GM19240 (cell line): Measurements from ENCODE around the gene RGS14.
"Not testable (repeated sequence)": the region's sequence is repeated elsewhere in the genome, so short reads cannot be mapped to it uniquely, and the experiment has no call there.

Experiments used
- DNase-seq: peaks from one replicate; pipeline ENCODE4 v3.0.0; 2011; ENCODE audit warnings: low spot score; ENCODE audit not compliant: insufficient read length

The RGS14 gene

DNA sequence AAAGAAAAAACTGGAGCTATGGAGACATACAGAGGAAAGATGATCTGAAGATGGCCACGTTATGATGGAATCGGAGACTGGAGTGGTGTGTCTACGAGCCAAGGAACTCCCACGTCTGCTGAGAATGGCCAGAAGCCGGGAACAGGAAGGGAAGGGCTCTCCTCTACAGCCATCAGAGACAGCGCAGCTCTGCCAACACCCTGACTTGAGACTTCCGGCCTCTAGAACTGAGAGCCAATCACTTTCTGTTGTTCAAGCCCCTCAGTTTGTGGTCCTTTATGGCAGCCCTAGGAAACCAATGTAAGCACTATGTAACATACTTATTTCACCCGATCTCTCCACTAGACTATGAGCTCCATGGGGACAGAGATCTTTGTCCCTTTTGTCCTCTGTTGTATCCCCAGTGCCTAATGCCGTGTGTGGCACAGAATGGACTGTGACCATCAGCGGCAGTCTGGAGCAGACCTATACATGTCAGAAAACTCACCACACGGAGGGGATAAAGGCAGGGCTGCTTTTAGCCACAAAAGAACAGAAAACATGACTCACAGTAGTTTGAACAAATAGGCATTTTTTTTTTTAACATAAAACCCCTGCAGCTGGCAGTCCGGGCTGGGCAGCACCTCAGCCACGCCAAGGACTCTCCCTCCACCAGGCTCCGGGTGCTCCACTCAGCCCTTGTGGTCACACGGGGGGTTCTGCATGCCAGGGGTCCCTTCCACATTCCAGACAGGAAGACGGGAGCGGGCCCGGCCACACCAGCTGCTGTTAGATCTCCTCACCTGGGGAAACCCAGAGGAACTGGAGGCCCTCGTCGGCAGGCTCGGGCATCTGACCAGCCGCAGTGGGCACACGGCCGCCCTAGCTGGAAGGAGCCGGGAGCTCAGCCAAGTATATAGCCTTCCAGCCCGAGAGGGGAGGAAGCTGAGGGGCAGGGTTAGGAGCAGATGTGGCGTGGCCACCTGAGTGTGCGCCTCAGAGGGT, 29.9 kb upstream of the RGS14 start:
- no peak for DNase-seq

DNA sequence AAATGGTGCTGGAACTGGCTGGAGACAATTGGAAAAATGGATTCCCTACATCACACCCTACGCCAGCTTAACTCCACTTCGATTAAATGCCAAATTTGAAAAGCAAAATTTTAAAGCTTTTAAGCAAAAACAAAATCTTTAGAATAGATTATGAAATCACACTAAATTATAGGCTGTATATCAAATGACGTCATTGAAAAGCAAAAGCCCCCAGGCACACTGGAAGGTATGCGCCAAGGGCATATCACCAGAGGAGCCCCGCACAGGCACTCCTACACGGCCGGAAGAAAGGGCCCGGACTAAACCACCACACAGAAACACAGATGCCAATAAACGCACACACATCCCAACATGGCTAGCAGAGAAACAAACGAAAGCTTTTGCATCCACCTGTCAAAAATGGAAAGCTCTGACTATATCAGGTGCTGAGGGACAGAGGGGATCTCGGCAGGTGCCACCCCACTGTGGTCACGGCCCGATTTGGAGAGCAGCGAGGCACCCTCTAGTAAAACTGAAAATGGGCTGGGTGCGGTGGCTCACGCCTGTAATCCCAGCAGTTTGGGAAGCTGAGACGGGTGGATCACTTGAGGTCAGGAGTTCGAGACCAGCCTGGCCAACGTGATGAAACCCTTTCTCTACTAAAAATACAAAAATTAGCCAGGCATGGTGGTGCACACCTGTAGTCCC, 29.0 kb upstream of the RGS14 start:
- DNase-seq = no peak

DNA sequence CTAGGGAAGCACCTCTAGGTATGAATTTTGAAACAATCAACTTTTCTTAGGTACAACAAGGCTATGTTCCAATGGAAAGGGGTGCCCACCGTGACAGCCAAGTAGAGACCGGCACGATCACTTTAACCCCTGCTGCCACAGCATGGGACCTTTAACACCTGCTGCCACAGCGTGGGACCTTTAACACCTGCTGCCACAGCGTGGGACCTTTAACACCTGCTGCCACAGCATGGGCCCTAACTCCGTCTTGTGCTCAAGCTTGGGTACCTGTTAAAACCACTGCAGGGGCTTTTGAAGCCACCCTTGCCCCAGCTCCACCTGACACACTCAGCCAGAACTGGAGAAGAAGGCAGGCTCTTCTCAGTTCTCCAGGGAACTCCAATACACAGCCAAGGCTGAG, 27.8 kb upstream of the RGS14 start:
- no peak for DNase-seq

DNA sequence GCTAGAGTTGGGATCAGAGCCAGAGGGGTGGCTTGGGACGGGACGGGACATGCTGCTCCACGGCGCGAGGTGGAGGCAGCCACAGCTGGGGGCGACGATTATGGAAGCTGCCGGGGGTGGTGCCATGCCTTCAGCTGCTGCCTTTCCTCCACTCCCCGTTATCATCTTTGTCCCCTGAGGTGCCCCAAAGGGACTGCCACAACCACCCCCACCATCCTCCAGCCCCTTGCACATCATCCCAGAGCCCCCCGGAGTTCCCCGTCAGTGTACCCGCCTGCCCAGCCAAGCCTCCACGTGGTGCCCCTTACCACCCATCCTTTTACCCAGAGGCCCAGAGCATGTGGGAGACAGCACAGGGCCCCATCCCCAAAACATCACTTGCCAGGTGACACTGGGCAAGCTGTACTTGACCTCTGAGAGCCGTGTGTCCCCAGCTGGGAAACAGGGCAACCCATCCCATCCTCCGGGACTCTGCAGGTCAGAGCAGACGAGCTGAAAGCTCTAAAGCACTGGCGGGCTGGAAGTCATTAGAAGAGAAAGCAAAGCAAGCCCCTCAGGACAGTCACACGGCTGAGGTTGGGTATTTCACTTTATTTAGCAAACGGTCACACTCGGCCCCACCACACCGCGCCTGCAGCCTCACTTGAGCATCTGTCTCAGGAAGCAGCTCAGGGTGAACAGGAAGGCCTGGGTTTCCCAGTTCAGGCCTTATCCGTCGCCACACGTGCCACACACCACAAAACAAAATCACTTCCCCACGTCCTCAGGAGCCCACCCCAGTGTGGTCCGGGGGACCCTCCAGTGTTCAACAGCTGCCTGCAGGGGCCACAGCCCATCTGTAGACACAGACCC, 26.5 kb upstream of the RGS14 start:
- no peak for DNase-seq

DNA sequence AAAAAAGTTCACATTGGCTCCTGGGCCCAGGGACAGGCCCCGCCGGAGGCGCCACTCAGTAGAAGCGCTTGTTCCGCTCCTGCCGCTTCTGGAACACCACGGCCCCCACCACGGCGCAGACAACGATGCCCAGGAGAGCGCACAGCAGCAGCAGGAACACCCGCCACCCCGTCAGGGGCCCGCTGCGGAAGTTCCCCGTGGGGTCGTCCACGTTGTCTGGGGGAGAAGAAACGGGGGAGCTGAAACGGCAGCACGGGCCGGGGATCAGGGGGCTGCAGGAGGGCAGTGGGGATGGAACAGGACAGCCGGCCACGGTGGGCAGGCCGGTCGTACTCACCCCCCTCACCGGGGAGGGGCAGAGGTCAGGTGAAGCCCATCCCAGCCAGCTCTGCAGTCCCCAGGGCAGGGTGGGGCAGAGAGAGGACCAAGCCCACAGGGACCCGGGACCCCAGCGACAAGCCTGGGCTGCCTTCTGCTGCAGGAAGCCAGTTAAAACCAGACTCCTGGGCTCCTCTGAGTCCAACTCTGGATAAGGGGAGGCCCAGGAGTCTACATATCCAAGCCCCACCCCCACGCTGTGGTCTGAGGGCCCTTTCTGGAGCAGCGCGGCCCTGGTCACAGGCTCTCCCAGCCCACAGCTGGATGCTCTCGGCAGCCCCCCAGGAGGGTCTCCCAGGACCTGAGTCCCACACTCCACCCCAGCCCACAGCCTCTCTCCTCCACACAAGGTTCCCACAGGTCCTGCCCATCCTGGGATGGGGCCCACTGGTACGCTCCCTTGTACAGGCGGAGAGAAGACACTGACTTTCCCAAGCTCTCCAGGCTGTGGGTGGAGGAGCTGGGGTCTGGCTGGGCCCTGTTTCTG, 25.5 kb upstream of the RGS14 start:
- DNase-seq = no peak

DNA sequence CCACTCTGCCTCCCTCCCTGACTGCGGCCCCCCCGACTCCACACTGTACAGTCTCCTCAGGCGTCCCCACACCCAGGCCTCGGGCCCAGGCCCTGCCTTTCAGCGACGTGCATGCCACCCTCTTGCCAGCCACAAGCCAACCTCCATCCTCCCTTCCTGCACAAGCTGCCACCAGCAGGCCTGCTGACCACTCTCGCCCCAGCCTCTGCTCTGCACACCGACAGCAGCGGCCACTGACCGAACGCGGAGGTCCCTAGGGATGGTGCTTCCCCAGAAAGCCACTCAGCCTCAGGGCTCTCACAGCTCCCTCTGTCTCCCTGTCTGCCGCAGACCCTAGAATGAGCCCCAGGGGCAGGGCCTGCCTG, 24.8 kb upstream of the RGS14 start:
- no peak for DNase-seq

DNA sequence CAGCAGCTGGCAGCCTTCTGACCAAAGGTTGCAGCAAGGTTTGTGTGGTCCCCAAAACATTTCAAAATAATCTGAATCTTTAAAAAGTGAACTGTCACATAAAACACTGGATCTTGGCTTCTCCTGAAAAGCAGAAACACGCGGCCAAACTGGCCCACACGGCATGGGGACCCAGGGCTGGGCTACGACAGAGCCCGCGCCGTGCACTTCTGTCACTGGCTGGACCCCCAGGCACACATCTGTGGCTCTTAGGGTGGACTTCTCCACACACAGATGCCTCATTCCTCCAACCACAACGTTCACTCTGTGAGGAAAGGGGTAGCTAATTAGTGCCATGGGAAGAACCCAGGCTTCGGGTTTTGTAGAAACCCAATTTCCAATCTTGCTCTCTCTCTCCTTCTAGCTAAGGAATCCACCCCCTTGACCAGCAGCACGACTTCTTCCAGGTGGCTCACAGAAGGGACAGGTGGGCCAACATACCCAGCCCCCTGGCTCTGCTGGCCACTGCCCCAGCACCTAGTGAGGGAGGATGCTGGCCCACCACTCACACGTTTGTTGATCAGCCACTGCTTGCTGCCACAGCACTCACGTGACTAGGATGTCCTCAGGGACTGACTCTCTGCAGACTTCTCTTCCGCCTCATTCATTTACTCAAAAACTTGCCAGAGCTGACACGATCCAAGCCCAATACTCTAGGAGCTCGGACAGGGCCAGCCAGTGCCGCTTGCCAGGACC, 24.1 kb upstream of the RGS14 start:
- DNase-seq = no peak

DNA sequence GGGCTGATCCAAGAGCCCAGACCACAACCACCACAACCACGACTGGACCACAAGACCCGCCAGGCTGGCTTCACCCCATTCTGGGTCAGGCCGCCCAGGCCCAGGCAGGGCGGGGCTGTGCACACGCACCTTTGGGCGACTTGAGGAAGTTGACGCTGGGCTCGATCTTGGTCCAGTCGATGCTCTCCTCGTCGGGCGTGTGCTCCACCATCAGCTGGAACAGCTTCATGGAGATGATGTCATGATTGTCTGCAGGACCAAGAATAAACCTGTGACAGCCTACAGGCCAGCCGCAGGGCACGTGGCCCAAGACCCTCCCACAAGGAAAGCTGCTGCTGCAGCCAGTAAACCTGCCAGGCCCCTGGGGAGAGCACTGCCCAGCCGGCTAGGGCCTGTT, 23.6 kb upstream of the RGS14 start:
- DNase-seq = no peak

DNA sequence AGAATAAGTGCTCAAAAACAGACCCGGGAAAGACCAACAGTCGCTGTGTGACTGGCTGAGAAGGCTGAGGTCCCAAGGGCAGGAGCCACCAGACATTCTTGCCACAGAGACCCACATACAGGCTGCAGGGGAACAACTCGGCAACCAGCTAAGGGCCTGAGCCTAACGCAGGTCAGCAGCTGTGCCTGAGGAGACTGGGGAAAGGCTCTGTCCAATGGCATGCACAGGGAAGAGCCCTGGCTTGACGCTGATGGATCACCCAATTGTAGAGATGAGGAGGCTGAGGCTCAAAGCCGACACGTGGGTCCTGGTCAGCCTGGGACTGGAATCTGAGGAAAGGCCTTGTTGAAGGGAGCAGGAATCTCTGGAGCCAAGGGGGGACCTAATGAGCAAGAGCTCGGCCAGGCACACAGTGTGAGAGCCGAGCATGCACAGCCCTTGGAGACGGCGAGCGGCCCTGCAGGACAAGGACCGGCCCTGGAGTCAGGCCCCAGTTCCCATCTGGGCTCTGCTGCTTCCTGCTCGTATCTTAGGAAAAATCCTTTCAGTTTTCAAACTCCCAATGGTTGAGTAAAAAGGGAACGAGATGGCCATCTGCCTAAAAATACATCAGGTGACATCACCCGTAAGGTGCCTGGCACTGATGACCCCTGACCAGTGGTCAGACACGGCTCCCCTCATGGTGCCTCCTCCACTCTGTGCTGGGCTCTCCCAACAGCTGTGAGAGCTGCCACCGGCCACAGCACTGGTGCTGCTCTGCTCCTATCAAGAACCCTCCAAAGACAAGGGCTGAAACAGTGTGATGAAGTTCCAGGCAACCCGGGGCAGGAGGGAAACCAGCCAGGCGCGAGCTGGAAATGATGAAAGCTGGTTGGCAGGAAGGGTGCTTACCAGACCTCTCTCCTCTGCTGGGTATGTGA, 22.7 kb upstream of the RGS14 start:
- no peak for DNase-seq

DNA sequence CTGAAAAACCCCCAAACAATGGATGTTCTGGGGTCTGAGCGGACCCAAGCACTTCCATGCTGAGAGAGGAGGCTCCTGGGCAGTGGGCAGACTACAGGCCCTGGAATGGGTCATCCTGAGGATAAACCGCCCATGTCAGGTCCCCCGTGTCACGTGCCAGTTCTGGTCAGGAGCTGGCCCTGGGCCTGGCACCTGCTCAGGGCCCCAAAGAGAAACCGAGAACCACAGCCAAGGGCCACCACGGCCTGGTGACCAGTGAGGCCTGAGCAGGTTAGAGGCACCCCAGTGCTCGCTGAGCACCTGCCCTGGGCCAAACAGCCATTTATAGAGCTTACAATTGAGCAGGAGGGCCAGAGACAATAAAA, 22.0 kb upstream of the RGS14 start:
- DNase-seq = no peak

DNA sequence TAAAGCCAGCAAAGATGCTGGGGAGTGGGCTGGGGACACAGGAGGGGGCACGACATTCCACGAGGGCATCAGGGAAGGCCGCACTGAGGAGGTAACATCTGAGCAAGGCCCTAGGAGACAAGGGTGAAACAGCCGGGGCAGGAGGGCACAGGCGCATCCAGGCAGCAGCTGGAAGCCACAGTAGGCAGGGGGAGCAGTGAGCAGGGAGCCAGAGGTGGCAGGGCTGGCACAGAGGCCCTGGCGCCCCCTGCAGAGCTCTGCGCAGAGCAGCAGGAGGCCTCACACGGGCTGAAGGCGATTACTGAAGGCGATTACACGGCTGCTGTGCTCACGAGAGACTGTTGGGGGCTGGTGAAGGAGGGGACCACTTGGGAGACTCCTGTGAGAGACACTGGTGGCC, 21.6 kb upstream of the RGS14 start:
- DNase-seq = no peak

DNA sequence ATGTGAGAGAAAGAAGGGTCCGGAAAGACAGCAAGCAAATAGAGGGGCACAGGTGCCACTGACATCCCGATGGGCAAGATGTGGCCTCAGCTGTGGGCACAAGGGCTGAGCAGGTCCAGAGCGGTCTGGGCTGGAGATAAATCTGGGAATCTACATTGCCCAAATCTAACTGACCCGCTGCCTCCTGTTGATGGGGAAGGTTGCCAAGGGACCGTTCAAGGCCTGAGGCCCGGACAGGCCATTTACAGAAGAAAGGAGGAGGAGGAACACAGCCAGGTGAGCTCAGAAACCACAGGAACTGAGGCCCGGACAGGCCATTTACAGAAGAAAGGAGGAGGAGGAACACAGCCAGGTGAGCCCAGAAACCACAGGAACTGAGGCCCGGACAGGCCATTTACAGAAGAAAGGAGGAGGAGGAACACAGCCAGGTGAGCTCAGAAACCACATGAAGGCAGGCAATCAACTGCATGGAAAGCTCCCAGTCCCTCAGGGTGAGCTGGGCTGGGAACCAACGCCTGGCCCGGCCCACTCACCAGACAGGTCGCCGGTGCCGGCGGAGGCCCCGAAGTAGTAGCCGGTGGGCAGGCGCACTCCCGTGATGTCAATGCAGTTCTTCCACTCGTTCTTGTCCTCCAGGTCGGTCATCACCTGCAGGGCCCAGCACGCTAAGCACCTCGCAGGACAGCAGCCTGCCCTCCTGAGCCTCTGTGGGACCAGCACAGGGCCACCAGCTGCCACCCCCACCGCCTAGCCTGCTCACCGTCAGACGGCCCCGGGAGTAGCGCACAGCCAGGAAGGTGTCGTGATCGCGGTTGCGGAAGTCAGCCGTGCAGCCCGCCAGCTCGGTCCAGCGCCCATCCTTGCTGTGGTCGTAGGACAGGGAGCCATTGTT, 20.9 kb upstream of the RGS14 start:
- DNase-seq = no peak

DNA sequence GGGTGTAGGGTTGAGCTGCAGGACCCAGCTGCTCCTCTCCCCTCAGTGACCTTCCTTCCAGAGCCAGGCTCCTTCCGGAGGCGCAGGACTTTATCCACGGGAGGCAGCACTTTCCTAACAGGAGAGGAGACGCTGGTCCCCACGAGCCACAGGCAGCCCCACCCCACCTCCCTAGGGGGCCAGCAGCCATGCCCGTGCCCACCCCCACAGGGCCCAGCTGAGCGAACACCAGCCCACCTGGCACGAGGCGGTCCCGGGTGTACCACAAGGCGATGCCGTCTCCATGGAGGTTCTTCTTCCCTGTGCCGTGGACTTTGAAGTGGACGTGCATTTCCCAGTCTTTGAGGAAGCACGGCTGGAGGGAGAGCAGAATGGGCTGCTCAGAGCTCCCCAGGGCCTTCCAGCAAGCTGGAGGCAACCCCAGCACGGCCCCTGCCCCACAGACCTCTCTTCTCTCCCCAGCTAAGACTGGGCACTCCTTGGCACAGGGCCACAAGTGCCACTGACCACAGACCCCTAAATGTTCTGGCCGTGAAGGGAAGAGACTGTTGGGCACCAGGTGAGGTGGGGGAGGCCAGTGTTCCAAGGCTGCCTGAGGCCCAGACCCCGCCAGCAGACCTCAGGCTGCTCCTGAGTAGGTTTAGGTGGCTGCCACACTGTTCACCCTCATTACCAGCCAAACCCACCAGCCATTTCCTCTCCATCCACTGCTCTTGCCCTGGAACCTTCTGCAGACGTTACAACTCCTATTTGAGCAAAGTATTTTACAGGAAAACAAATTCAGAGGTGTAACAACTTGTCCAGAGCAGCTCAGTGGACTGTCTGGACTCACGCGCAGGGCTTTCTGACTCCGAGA, 19.2 kb upstream of the RGS14 start:
- no peak for DNase-seq

DNA sequence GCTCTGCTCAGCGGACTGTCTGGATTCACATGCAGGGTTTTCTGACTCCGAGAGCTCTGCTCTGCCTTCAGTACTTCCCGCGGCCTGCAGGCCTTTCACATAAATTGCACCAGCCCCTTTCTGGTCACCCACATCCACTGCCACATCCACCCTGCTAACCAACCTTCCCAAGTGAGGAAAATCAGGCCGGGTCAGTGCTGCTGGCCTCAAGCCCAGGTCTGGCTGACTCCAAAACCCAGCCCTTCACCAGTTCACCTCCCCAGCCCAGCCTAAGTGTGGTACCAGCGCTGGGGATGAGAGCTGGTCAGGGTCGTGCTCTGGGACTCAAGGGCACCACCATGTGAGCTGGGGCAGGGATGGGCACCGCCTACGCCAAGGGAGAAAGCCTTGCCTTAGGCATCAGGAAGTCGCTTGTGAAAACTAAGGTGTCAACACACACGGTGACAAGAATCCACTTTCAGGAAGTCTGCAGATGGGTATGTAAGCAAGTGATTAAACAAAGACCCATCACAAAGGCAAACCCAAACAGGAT, 18.6 kb upstream of the RGS14 start:
- no peak for DNase-seq

DNA sequence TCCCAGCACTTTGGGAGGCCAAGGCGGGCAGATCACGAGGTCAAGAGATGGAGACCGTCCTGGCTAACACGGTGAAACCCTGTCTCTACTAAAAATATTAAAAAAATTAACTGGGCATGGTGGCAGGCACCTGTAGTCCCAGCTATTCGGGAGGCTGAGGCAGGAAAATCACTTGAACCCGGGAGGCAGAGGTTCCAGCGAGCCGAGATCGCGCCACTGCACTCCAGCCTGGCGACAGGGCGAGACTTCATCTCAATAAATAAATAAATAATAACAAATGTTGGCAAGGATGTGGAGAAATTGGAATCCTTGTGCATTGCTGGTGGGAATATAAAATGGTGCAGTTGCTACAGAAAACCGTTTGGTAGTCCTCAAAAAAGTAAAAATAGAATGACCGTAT, 14.7 kb upstream of the RGS14 start:
- DNase-seq = not testable (repeated sequence)

DNA sequence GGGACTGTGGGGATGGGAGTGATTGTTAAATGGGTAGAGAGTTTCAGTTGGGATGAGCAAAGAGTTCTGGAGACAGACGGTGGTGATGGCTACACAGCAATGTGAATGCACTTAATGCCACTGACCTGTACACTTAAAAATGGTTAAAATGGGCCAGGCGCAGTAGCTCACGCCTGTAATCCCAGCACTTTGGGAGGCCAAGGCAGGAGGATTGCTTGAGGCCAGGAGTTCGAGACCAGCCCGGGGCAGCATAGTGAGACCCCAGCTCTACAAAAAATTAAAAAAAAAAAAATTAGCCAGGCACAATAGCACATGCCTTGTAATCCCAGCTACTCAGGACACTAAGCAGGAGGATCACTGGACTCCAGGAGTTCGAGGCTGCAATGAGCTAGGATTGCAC, 13.9 kb upstream of the RGS14 start:
- DNase-seq = no peak

DNA sequence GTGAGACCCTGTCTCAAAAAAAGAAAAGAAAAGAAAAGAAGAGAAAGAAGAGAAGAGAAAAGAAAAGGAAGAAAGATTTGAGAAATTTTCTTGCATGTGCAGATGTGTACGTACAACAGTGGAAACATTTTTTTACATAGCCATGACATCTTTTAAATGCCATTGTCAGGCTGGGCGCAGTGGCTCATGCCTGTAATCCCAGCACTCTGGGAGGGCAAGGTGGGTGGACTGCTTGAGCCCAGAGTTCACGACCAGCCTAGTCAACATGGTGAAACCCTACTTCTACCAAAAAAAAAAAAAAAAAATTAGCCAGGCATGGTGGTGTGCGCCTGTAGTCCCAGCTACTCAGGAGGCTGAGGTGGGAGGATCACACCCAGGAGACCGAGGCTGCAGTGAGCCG, 12.8 kb upstream of the RGS14 start:
- no peak for DNase-seq
